ENCODE data around the gene UNC5B. TPM values are rescaled to one million over a fixed set of nuclear protein-coding genes. Genes with fewer than 3 reads are reported as not detected.

The UNC5B gene
- total RNA-seq, 1 donor from 2014 or later: 3.7 TPM

GRCh38 chr10:71179382-71179781, 33.0 kb upstream of the UNC5B start:
- H3K36me3 Mint-ChIP-seq (ENCODE audit: insufficient read depth): no peaks in the 10 kb centered on the region
- no peaks in the 10 kb centered on the region for H3K4me1 Mint-ChIP-seq (ENCODE audit: low read depth)
- no peak for TF ChIP-seq CTCF (IDR thresholded peaks at IDR 0.05; ENCODE audit: unreplicated experiment)
- no peaks in the 10 kb centered on the region for H3K9me3 Mint-ChIP-seq (ENCODE audit: low read depth)
- no peak overlapping the region for H3K27ac Mint-ChIP-seq
- no peak for DNase-seq (ENCODE audit: low spot score, unreplicated experiment)
- peaks cover 20% of the 10 kb centered on the region for H3K27me3 Mint-ChIP-seq
- no peak overlapping the region for H3K4me3 Mint-ChIP-seq (ENCODE audit: low read depth)

- no peak for TF ChIP-seq CTCF (IDR thresholded peaks at IDR 0.05; ENCODE audit: unreplicated experiment)
- Mint-ChIP-seq H3K9me3 (ENCODE audit: low read depth) (no peaks in the 10 kb centered on the region), H3K27ac (no peak overlapping the region), H3K27me3 (no peaks in the 10 kb centered on the region), H3K4me3 (ENCODE audit: low read depth) (no peak overlapping the region), H3K4me1 (ENCODE audit: low read depth) (no peaks in the 10 kb centered on the region), H3K36me3 (ENCODE audit: insufficient read depth) (no peaks in the 10 kb centered on the region)
- DNase-seq (ENCODE audit: low spot score, unreplicated experiment): no peak
Observed at GRCh38 chr10:71184421-71184820, 27.9 kb upstream of the UNC5B start.

DNA sequence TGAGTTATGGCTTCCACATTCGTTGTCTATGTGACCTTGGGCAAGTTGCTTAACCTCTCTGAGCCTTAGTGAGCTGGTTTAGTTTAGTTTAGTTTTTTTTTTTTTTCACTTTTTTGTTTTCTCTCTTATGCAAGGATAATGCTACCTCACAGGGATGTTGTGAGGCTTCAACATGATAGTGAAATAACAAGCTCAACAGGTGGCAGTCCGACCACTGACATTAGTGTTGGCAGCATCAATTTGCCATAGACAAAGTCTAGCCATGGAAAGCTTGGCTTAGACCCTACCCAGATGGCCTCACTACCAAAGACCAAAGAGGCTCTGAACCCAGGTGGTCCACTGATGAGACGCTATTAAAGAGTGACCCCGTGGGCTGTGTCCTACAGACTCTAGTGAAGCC, 27.2 kb upstream of the UNC5B start:
- Mint-ChIP-seq H3K9me3 (ENCODE audit: low read depth) (no peaks in the 10 kb centered on the region), H3K36me3 (ENCODE audit: insufficient read depth) (no peaks in the 10 kb centered on the region), H3K27me3 (no peaks in the 10 kb centered on the region), H3K4me1 (ENCODE audit: low read depth) (no peaks in the 10 kb centered on the region), H3K4me3 (ENCODE audit: low read depth) (no peak overlapping the region), H3K27ac (no peak overlapping the region)
- TF ChIP-seq CTCF (IDR thresholded peaks at IDR 0.05; ENCODE audit: unreplicated experiment): no peak
- DNase-seq (ENCODE audit: low spot score, unreplicated experiment): no peak

DNA sequence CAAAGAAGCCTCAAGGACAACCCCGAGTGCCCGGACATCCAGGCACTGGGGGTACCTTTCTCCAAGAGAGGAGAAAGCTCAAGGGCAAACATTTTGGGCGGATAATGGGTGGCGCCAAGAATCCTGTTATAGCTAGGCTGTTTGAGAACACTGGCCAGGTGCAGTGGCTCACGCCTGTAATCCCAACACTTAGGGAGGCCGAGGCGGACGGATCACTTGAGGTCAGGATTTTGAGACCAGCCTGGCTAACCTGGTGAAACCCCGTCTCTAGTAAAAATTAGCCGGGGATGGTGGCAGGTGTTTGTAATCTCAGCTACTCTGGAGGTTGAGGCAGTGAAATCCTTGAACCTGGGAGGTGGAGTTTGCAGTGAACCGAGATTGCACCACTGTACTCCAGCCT, 25.2 kb upstream of the UNC5B start:
- H3K4me3 Mint-ChIP-seq (ENCODE audit: low read depth): no peak overlapping the region

DNA sequence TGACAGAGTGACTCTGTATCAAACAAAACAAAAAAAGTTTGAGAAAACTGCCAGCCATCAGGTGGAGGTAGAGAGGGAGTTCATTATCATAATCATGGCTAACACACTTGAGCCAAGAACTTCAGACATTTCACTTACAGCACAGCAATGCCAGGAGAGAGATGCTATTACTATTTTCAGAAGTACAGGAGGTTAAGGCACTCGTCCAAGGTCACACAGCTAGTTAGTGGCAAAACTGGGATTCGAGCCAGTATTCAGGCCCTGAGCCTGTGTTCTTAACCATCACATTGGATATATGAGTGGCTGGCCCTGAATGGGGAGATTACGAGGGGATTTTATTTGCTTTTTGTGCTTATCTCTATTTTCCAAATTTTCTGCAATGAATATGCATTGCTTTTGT, 24.8 kb upstream of the UNC5B start:
- Mint-ChIP-seq H3K9me3 (ENCODE audit: low read depth) (no peaks in the 10 kb centered on the region), H3K4me1 (ENCODE audit: low read depth) (no peaks in the 10 kb centered on the region), H3K27ac (no peak overlapping the region), H3K36me3 (ENCODE audit: insufficient read depth) (no peaks in the 10 kb centered on the region), H3K4me3 (ENCODE audit: low read depth) (no peak overlapping the region), H3K27me3 (peaks cover 11% of the 10 kb centered on the region)
- DNase-seq (ENCODE audit: low spot score, unreplicated experiment): no peak
- no peak for TF ChIP-seq CTCF (IDR thresholded peaks at IDR 0.05; ENCODE audit: unreplicated experiment)

More for the DNA sequence above, 25.2 kb upstream of the UNC5B start:
- Mint-ChIP-seq H3K27me3 (peaks cover 11% of the 10 kb centered on the region), H3K36me3 (ENCODE audit: insufficient read depth) (no peaks in the 10 kb centered on the region), H3K27ac (peak overlapping the region; percentile 49), H3K9me3 (ENCODE audit: low read depth) (no peaks in the 10 kb centered on the region), H3K4me1 (ENCODE audit: low read depth) (no peaks in the 10 kb centered on the region)
- no peak for TF ChIP-seq CTCF (IDR thresholded peaks at IDR 0.05; ENCODE audit: unreplicated experiment)
- DNase-seq (ENCODE audit: low spot score, unreplicated experiment): no peak
